HEK293 (cell line): ENCODE measurements around the gene CHRM2.

ENCODE experiments used
- CTCF ChIA-PET: fragments of 350-600 bp; formaldehyde crosslinking; extraction: SDS; loops from one replicate; lab custom pipeline; 2021; ENCODE audit warnings: antibody characterized with exemption; lab: Yijun Ruan, JAX
- POLR2A ChIA-PET: fragments of 300-600 bp; formaldehyde crosslinking; extraction: SDS; loops from one replicate; lab custom pipeline; 2020; ENCODE audit warnings: antibody characterized with exemption, inconsistent platforms; lab: Yijun Ruan, JAX
- H3K27ac ChIP-seq: fragments of 200-500 bp; sonication (Bioruptor generic); 2 replicates; pipeline ENCODE4 v1.5.1; 2014; ENCODE audit warnings: low read depth, low read length, control low read depth, inconsistent platforms; ENCODE audit errors: extremely low read depth
- H3K36me3 ChIP-seq, 2 experiments: fragments of 200-500 bp in 1 of 2; sonication (Bioruptor generic) in 1 of 2; 1 replicate in 1 of 2; 2 replicates in 1 of 2; pipeline ENCODE4 v1.5.1; 2014 to 2017; ENCODE audit warnings: inconsistent platforms in 2 of 2, low read length in 2 of 2; ENCODE audit not compliant: control insufficient read depth in 2 of 2, insufficient read depth in 1 of 2
- H3K4me1 ChIP-seq: fragments of 200-500 bp; sonication (Bioruptor generic); 2 replicates; pipeline ENCODE4 v1.5.1; 2014; ENCODE audit warnings: mild to moderate bottlenecking, low read length, inconsistent platforms; ENCODE audit not compliant: control insufficient read depth, insufficient read depth
- H3K4me3 ChIP-seq: 2 replicates; pipeline ENCODE4 v1.5.1; 2011; ENCODE audit warnings: low read depth, mild to moderate bottlenecking, control low read depth, low read length, moderate library complexity
- H3K9me3 ChIP-seq: fragments of 200-500 bp; sonication (Bioruptor generic); 2 replicates; pipeline ENCODE4 v1.5.1; 2014; ENCODE audit warnings: low read depth, low read length, inconsistent platforms; ENCODE audit not compliant: control insufficient read depth, insufficient read depth
- ATF2 ChIP-seq: fragments of 450-650 bp; formaldehyde crosslinking; IDR thresholded peaks from 2 replicates; pipeline ENCODE4 v1.5.1; 2016; ENCODE audit warnings: missing biosample characterization, missing genetic modification characterization, low read depth
- EGR2 ChIP-seq: fragments of 450-650 bp; formaldehyde crosslinking; IDR thresholded peaks from 2 replicates; pipeline ENCODE4 v1.5.1; 2016; ENCODE audit warnings: low read depth, missing biosample characterization, missing genetic modification characterization
- KLF1 ChIP-seq: fragments of 450-650 bp; formaldehyde crosslinking; IDR thresholded peaks from 2 replicates; pipeline ENCODE4 v1.5.1; 2016; ENCODE audit warnings: missing biosample characterization, missing genetic modification characterization
- KLF17 ChIP-seq: fragments of 450-650 bp; formaldehyde crosslinking; IDR thresholded peaks from 2 replicates; pipeline ENCODE4 v1.5.1; 2016; ENCODE audit warnings: missing biosample characterization, missing genetic modification characterization
- MYNN ChIP-seq: fragments of 450-650 bp; formaldehyde crosslinking; IDR thresholded peaks from 2 replicates; pipeline ENCODE4 v1.5.1; 2016; ENCODE audit warnings: missing biosample characterization, missing genetic modification characterization, borderline replicate concordance
- PRDM4 ChIP-seq: fragments of 450-650 bp; formaldehyde crosslinking; IDR thresholded peaks from 2 replicates; pipeline ENCODE4 v1.5.1; 2017; ENCODE audit warnings: missing biosample characterization, missing genetic modification characterization
- ZBTB1 ChIP-seq: fragments of 450-650 bp; formaldehyde crosslinking; IDR thresholded peaks from 2 replicates; pipeline ENCODE4 v1.5.1; 2016; ENCODE audit warnings: missing biosample characterization, missing genetic modification characterization
- ZBTB26 ChIP-seq: fragments of 450-650 bp; formaldehyde crosslinking; optimal IDR thresholded peaks from 2 replicates; pipeline ENCODE3; 2016; ENCODE audit warnings: missing biosample characterization, mild to moderate bottlenecking, missing genetic modification characterization
- ZFP69B ChIP-seq: fragments of 450-650 bp; formaldehyde crosslinking; IDR thresholded peaks from 2 replicates; pipeline ENCODE4 v1.5.1; 2016; ENCODE audit warnings: missing biosample characterization, missing genetic modification characterization
- ZNF19 ChIP-seq: fragments of 450-650 bp; formaldehyde crosslinking; IDR thresholded peaks from 2 replicates; pipeline ENCODE4; 2016; ENCODE audit warnings: missing biosample characterization, missing genetic modification characterization, low read depth
- ZNF248 ChIP-seq: fragments of 450-650 bp; formaldehyde crosslinking; IDR thresholded peaks from 2 replicates; pipeline ENCODE4 v1.5.1; 2017; ENCODE audit warnings: missing biosample characterization, missing genetic modification characterization
- ZNF266 ChIP-seq: fragments of 450-650 bp; formaldehyde crosslinking; IDR thresholded peaks from 2 replicates; pipeline ENCODE4 v1.5.1; 2016; ENCODE audit warnings: missing biosample characterization, missing genetic modification characterization, low read depth
- ZNF311 ChIP-seq: fragments of 450-650 bp; formaldehyde crosslinking; IDR thresholded peaks from 2 replicates; pipeline ENCODE4 v1.5.1; 2017; ENCODE audit warnings: missing biosample characterization, missing genetic modification characterization, borderline replicate concordance
- ZNF335 ChIP-seq: fragments of 450-650 bp; formaldehyde crosslinking; conservative IDR thresholded peaks from 2 replicates; pipeline ENCODE4 v1.5.1; 2016; ENCODE audit warnings: missing biosample characterization, missing genetic modification characterization
- ZNF513 ChIP-seq: fragments of 450-650 bp; IDR thresholded peaks from 2 replicates; pipeline ENCODE4 v1.5.1; 2018; ENCODE audit warnings: missing biosample characterization, missing genetic modification characterization
- ZNF558 ChIP-seq: fragments of 450-650 bp; formaldehyde crosslinking; IDR thresholded peaks from 2 replicates; pipeline ENCODE4 v1.5.1; 2016; ENCODE audit warnings: missing biosample characterization, missing genetic modification characterization
- ZNF768 ChIP-seq: fragments of 450-650 bp; formaldehyde crosslinking; IDR thresholded peaks from 2 replicates; pipeline ENCODE4 v1.5.1; 2018; ENCODE audit warnings: missing biosample characterization, mild to moderate bottlenecking, missing genetic modification characterization
- ZSCAN23 ChIP-seq: fragments of 450-650 bp; formaldehyde crosslinking; IDR thresholded peaks from 2 replicates; pipeline ENCODE4 v1.5.1; 2016; ENCODE audit warnings: missing biosample characterization, missing genetic modification characterization
- TF ChIP-seq, protein P1 (sequence below): IDR thresholded peaks from 2 replicates; pipeline ENCODE4 v1.6.1; 2011; ENCODE audit warnings: mild to moderate bottlenecking, low read depth, low read length, borderline replicate concordance

The CHRM2 gene

DNA sequence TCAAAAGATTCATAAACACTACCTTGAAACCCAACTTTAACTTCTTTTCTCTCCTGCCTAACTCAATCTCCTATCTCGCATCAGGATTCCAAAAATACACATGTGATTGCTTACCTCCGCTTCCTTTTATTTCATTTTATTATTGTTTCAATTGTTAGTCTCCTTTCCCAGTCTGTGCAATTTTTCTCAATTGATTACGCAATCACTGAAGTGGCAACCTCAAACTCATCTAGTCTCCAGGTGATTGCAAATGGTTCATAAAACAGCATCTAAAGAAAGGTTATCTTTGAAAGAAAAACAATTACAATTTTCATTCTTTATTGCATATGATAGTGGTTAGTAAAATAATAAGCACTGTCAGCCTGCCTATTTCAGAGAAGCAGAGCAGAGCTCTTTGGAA lies 45.6 kb downstream of the CHRM2 start (continued):
- TF ChIP-seq ZNF513 (tag by site-specific recombination): no peak
- TF ChIP-seq, all 188 proteins: peak for 0

DNA sequence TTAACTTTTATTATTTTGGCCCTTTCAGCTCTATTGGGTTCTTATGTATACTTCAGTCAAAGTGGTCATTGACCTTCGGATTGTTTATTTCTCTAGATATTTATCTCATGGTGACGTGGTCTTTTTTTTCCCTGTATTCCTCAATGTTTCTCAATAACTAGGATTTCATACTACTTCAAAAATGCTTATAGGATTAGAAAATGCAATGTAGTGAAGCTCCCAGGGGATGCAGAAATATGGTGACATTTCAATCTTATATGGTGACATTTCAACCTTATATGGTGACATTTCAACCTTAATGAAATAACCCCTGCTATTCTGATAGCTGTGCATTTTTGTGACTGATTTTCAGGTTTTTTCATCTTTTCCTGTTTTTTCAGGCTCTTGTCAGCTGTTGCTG lies 51.4 kb downstream of the CHRM2 start:
- TF ChIP-seq ZNF248 (tag by site-specific recombination): no peak
- TF ChIP-seq, protein P1, sequence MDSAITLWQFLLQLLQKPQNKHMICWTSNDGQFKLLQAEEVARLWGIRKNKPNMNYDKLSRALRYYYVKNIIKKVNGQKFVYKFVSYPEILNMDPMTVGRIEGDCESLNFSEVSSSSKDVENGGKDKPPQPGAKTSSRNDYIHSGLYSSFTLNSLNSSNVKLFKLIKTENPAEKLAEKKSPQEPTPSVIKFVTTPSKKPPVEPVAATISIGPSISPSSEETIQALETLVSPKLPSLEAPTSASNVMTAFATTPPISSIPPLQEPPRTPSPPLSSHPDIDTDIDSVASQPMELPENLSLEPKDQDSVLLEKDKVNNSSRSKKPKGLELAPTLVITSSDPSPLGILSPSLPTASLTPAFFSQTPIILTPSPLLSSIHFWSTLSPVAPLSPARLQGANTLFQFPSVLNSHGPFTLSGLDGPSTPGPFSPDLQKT: no peak
- no peak for TF ChIP-seq ZNF311
- TF ChIP-seq ZNF768 (tag by site-specific recombination): no peak
- ChIA-PET CTCF (no interaction called here), POLR2A (no interaction called here)
- no peaks in the 10 kb centered on the region for H3K9me3 ChIP-seq
- no peak overlapping the region for H3K4me3 ChIP-seq
- H3K27ac ChIP-seq: no peak overlapping the region
- no peaks in the 10 kb centered on the region for H3K4me1 ChIP-seq
- no peaks in the 10 kb centered on the region for H3K36me3 ChIP-seq

DNA sequence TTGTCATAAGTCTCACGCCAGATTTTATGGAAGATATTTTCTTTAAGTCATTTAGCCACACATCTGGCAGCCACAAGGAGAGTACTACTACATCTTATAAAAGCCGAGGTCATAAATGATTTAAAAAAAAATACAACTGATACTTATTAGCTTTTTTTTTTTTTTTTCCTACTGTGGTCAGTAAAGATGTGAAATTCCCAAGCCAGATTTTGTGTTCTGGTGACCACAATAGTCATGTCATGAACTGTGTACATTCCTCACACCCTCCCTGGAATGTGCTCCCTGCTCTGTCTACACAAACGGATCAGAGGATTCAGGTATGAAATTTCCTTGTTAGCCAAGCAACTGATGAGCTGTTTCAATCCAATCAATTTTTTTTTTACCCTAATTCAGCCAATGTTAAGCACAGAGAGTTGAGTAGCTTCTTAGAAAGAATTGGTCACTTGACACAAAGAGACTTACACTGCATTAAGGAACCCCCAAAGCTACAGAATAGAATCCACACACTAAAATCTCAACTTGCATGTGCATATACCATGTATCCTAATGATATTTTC lies 54.7 kb downstream of the CHRM2 start:
- H3K27ac ChIP-seq: no peak overlapping the region
- no peaks in the 10 kb centered on the region for H3K36me3 ChIP-seq
- POLR2A ChIA-PET: no interaction called here
- no peaks in the 10 kb centered on the region for H3K9me3 ChIP-seq
- no peak overlapping the region for H3K4me3 ChIP-seq
- TF ChIP-seq ZSCAN23 (tag by site-specific recombination) (no peak), ZBTB1 (tag by site-specific recombination) (no peak), EGR2 (tag by site-specific recombination) (no peak), KLF1 (tag by site-specific recombination) (no peak), MYNN (no peak), ZNF558 (tag by site-specific recombination) (no peak), ZNF19 (tag by site-specific recombination) (no peak), ZNF266 (tag by site-specific recombination) (no peak), ZBTB26 (tag by site-specific recombination) (no peak), KLF17 (tag by site-specific recombination) (no peak), ZFP69B (tag by site-specific recombination) (no peak), PRDM4 (no peak), ZNF335 (no peak), ATF2 (tag by site-specific recombination) (no peak)
- TF ChIP-seq, all 188 proteins: peak for 0
- CTCF ChIA-PET: no interaction called here
- no peaks in the 10 kb centered on the region for H3K4me1 ChIP-seq
